Neuronal stem cell (in vitro differentiated cells): Measurements from ENCODE around the gene ARHGAP33.
"Not testable (repeated sequence)": the region's sequence is repeated elsewhere in the genome, so short reads cannot be mapped to it uniquely, and the experiment has no call there.

ENCODE experiments used
- DNase-seq: peaks from one replicate; pipeline ENCODE4 v3.0.0-alpha.2; 2013; ENCODE audit warnings: low spot score
- H2AFZ ChIP-seq: one replicate; pipeline ENCODE4 v1.6.1; 2013; ENCODE audit warnings: mild to moderate bottlenecking, low read length, inconsistent platforms
- H2AK5ac ChIP-seq: 2 replicates; pipeline ENCODE4 v1.6.1; 2013; ENCODE audit warnings: low read depth, mild to moderate bottlenecking, inconsistent platforms, low read length, moderate library complexity, mixed read lengths
- H2BK120ac ChIP-seq: 2 replicates; pipeline ENCODE4 v1.6.1; 2013; ENCODE audit warnings: low read depth, mild to moderate bottlenecking, inconsistent platforms, low read length, moderate library complexity, mixed read lengths
- H2BK12ac ChIP-seq: one replicate; pipeline ENCODE4 v1.6.1; 2013; ENCODE audit warnings: low read length, inconsistent platforms
- H2BK15ac ChIP-seq: 2 replicates; pipeline ENCODE4 v1.6.1; 2013; ENCODE audit warnings: mild to moderate bottlenecking, low read length, inconsistent platforms, mixed read lengths
- H2BK5ac ChIP-seq: one replicate; pipeline ENCODE4 v1.6.1; 2013; ENCODE audit warnings: inconsistent platforms, mild to moderate bottlenecking, low read length, moderate library complexity
- H3K14ac ChIP-seq: one replicate; pipeline ENCODE4 v1.6.1; 2013; ENCODE audit warnings: low read length, inconsistent platforms
- H3K18ac ChIP-seq: 2 replicates; pipeline ENCODE4 v1.6.1; 2013; ENCODE audit warnings: low read length, inconsistent platforms
- H3K23ac ChIP-seq: 2 replicates; pipeline ENCODE4 v1.6.1; 2013; ENCODE audit warnings: low read depth, mild to moderate bottlenecking, mixed read lengths, low read length, inconsistent platforms; ENCODE audit not compliant: poor library complexity
- H3K27ac ChIP-seq: replicated peaks from 3 replicates; pipeline ENCODE4 v1.5.1; 2013; ENCODE audit warnings: low read length, inconsistent platforms
- H3K27me3 ChIP-seq, 3 experiments: 2 replicates each; pipeline ENCODE4 v1.6.1; 2013; ENCODE audit warnings: low read length in 3 of 3, mild to moderate bottlenecking in 2 of 3, inconsistent platforms in 1 of 3, low read depth in 1 of 3, mixed read lengths in 1 of 3, moderate library complexity in 1 of 3; ENCODE audit not compliant: control insufficient read depth in 3 of 3, insufficient read depth in 3 of 3
- H3K36me3 ChIP-seq, 2 donors: replicated peaks in 1 of 2; 2 replicates each; pipeline ENCODE4 v1.6.1; 2013; ENCODE audit warnings: low read length in 2 of 2; ENCODE audit not compliant: control insufficient read depth in 2 of 2, insufficient read depth in 2 of 2
- H3K4ac ChIP-seq: 2 replicates; pipeline ENCODE4 v1.6.1; 2013; ENCODE audit warnings: inconsistent platforms, mild to moderate bottlenecking, low read length, moderate library complexity
- H3K4me1 ChIP-seq, 2 donors: 1 replicate in 1 of 2; 2 replicates in 1 of 2; pipeline ENCODE4 v1.6.1; 2013; ENCODE audit warnings: low read length in 2 of 2, low read depth in 1 of 2; ENCODE audit not compliant: control insufficient read depth in 2 of 2, insufficient read depth in 1 of 2
- H3K4me2 ChIP-seq: one replicate; pipeline ENCODE4 v1.6.1; 2013; ENCODE audit warnings: mild to moderate bottlenecking, low read length, inconsistent platforms; ENCODE audit not compliant: insufficient read depth, poor library complexity, severe bottlenecking
- H3K4me3 ChIP-seq, 2 donors: 2 replicates each; pipeline ENCODE4 v1.5.1; 2013; ENCODE audit warnings: low read length in 2 of 2, mild to moderate bottlenecking in 2 of 2, inconsistent platforms in 1 of 2, moderate library complexity in 1 of 2
- H3K79me1 ChIP-seq: one replicate; pipeline ENCODE4 v1.6.1; 2013; ENCODE audit warnings: low read depth, mild to moderate bottlenecking, inconsistent platforms, low read length, moderate library complexity
- H3K9ac ChIP-seq: one replicate; pipeline ENCODE4 v1.6.1; 2013; ENCODE audit warnings: mild to moderate bottlenecking, low read depth, low read length, inconsistent platforms; ENCODE audit not compliant: poor library complexity
- H3K9me3 ChIP-seq, 2 donors: replicated peaks in 1 of 2; 2 replicates each; pipeline versions ENCODE3 to v1.6.1; 2013; ENCODE audit warnings: low read length in 2 of 2, mild to moderate bottlenecking in 2 of 2, inconsistent platforms in 1 of 2, low read depth in 1 of 2, mixed read lengths in 1 of 2, moderate library complexity in 1 of 2; ENCODE audit not compliant: control insufficient read depth in 2 of 2, insufficient read depth in 1 of 2
- H4K8ac ChIP-seq: one replicate; pipeline ENCODE4 v1.6.1; 2013; ENCODE audit warnings: low read depth, mild to moderate bottlenecking, inconsistent platforms, low read length, moderate library complexity
- H4K91ac ChIP-seq: one replicate; pipeline ENCODE4 v1.6.1; 2013; ENCODE audit warnings: low read length, low read depth, mild to moderate bottlenecking, inconsistent platforms; ENCODE audit not compliant: poor library complexity
- WGBS, 2 donors: extraction: QIAGEN DNeasy Blood & Tissue Kit; methylation state at CpG; one replicate each; pipeline ENCODE4 v1.1.7; 2013; ENCODE audit warnings: missing lambda C conversion rate in 2 of 2, mixed read lengths in 1 of 2; ENCODE audit not compliant: insufficient read length in 2 of 2, insufficient replicate concordance in 1 of 2; ENCODE audit errors: extremely low coverage in 2 of 2; 5-methylcytosine and 5-hydroxymethylcytosine counted together

Gene ARHGAP33

DNA sequence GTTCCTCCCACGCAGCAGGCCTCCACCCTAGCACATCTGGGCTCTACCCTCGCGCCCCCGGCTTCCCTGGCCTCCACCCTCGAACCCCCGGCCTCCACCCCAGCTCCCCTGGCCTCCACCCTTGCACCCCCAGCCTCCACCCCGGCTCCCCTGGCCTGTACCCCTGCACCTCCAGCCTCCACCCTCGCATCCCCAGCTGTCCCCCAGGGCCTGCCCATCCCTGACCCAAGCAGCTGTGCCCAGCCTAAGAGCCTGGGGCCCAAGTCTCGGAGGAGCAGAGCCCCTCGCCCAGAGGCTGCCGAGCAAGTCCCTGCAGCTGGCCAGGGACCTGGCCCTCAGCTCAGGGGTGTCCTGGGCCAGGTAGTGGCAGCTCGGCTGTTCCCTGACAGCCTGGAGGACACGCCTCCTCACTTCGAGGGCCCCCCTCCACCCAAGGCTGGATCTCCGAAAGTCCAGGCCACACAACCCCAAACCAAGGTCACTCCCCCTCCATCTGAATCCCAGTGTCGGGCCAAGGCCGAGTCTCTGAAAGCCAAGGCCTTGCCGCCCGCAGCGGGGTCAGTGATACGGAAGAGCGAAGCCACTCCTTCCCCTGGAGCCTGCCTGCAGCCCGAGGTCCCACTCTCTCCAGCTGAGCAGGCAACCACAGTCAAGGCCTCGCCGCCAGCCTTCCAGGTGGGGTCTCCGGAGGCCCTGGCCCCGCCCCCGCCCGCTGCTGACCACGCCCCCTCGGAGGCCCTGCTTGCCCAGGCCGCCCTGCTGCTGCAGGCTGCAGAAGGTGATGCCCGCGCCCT, 7.9 kb upstream of the ARHGAP33 start:
- Histone ChIP-seq H4K8ac (no peak overlapping the region), H2AK5ac (no peak overlapping the region), H3K27ac (no peak overlapping the region), H2BK12ac (no peak overlapping the region), H3K79me1 (peaks cover 3% of the 10 kb centered on the region), H3K4me3 (no peak overlapping the region), H3K4ac (peak overlapping the region; percentile 66), H3K23ac (peak overlapping the region; percentile 43), H3K9ac (peak overlapping the region; percentile 81), H2BK15ac (no peak overlapping the region), H3K18ac (no peak overlapping the region), H2BK120ac (no peak overlapping the region), H3K14ac (peak overlapping the region; percentile 38), H3K36me3 (peaks cover 21 to 55% of the 10 kb centered on the region in 2 donors), H2BK5ac (no peak overlapping the region), H4K91ac (no peak overlapping the region), H3K9me3 (no peaks in the 10 kb centered on the region), H3K27me3 (no peaks in the 10 kb centered on the region), H3K4me2 (peak overlapping the region; percentile 11), H2AFZ (no peak overlapping the region), H3K4me1 (peaks cover 0 to 5% of the 10 kb centered on the region in 2 donors)
- no peak for DNase-seq
- no CpG with 5 or more reads among the region's 34 CpGs for WGBS, 2 donors

GRCh38 chr19:35768082-35768421, 7.3 kb upstream of the ARHGAP33 start:
- no peaks in the 10 kb centered on the region for H3K27me3 ChIP-seq
- no peaks in the 10 kb centered on the region for H3K9me3 ChIP-seq
- WGBS, 2 donors, result no CpG with 5 or more reads among the region's 15 CpGs
- no peak overlapping the region for H2AFZ ChIP-seq
- H3K4me1 ChIP-seq, result peaks cover 0 to 5% of the 10 kb centered on the region in 2 donors
- no peak for DNase-seq
- H3K4me3 ChIP-seq, result no peak overlapping the region
- peak overlapping the region; percentile 81 for H3K9ac ChIP-seq
- no peak overlapping the region for H3K18ac ChIP-seq
- no peak overlapping the region for H3K14ac ChIP-seq
- H2AK5ac ChIP-seq, result no peak overlapping the region
- no peak overlapping the region for H2BK15ac ChIP-seq
- H4K91ac ChIP-seq, result no peak overlapping the region
- H4K8ac ChIP-seq, result no peak overlapping the region
- H2BK12ac ChIP-seq, result no peak overlapping the region
- H3K27ac ChIP-seq, result no peak overlapping the region
- no peak overlapping the region for H3K4ac ChIP-seq
- H3K23ac ChIP-seq, result no peak overlapping the region
- H2BK5ac ChIP-seq, result peak overlapping the region; percentile 60
- H3K4me2 ChIP-seq, result no peak overlapping the region
- H3K79me1 ChIP-seq, result peaks cover 3% of the 10 kb centered on the region
- peaks cover 21 to 52% of the 10 kb centered on the region in 2 donors for H3K36me3 ChIP-seq
- no peak overlapping the region for H2BK120ac ChIP-seq

- not testable (repeated sequence) for H3K9ac ChIP-seq, H3K4ac ChIP-seq, H2BK120ac ChIP-seq, H3K23ac ChIP-seq, H3K9me3 ChIP-seq, H2BK5ac ChIP-seq, H2AK5ac ChIP-seq, H3K4me3 ChIP-seq, H4K91ac ChIP-seq, H3K14ac ChIP-seq, H3K4me2 ChIP-seq, DNase-seq, H3K79me1 ChIP-seq, H2BK15ac ChIP-seq, H3K18ac ChIP-seq, H3K27ac ChIP-seq, H2AFZ ChIP-seq, H3K27me3 ChIP-seq, H2BK12ac ChIP-seq
- Histone ChIP-seq H3K36me3 (peaks cover 7 to 23% of the 10 kb centered on the region in 2 donors), H3K4me1 (peaks cover 19 to 21% of the 10 kb centered on the region in 2 donors), H4K8ac (peak overlapping the region; percentile 17)
- WGBS, 2 donors, result no CpG with 5 or more reads among the region's 5 CpGs
Observed at GRCh38 chr19:35772362-35772761, 3.0 kb upstream of the ARHGAP33 start.

- Histone ChIP-seq H4K91ac (no peak overlapping the region), H3K27ac (no peak overlapping the region), H2BK5ac (no peak overlapping the region), H2BK12ac (no peak overlapping the region), H2AFZ (no peak overlapping the region), H2BK120ac (no peak overlapping the region), H3K4me2 (no peak overlapping the region), H3K9me3 (no peaks in the 10 kb centered on the region), H2BK15ac (no peak overlapping the region), H3K27me3 (no peaks in the 10 kb centered on the region), H2AK5ac (no peak overlapping the region), H3K23ac (no peak overlapping the region), H3K9ac (no peak overlapping the region), H3K18ac (no peak overlapping the region), H3K4me1 (peaks cover 19 to 21% of the 10 kb centered on the region in 2 donors), H3K4ac (no peak overlapping the region), H3K36me3 (peaks cover 10 to 24% of the 10 kb centered on the region in 2 donors), H3K14ac (no peak overlapping the region), H3K79me1 (peaks cover 2% of the 10 kb centered on the region), H4K8ac (no peak overlapping the region), H3K4me3 (no peak overlapping the region)
- no peak for DNase-seq
- no CpG with 5 or more reads among the region's 9 CpGs for WGBS, 2 donors
Observed at GRCh38 chr19:35773020-35773806, 2.2 kb upstream of the ARHGAP33 start.
